ENCODE data around the gene HOMER1. TPM values are rescaled to one million over a fixed set of nuclear protein-coding genes. Genes with fewer than 3 reads are reported as not detected.

HOMER1 gene
- total RNA-seq, 1 donor from 2014 or later: 5.4 TPM

GRCh38 chr5:79490323-79490936, 23.5 kb downstream of the HOMER1 start:
- TF ChIP-seq, protein P1, sequence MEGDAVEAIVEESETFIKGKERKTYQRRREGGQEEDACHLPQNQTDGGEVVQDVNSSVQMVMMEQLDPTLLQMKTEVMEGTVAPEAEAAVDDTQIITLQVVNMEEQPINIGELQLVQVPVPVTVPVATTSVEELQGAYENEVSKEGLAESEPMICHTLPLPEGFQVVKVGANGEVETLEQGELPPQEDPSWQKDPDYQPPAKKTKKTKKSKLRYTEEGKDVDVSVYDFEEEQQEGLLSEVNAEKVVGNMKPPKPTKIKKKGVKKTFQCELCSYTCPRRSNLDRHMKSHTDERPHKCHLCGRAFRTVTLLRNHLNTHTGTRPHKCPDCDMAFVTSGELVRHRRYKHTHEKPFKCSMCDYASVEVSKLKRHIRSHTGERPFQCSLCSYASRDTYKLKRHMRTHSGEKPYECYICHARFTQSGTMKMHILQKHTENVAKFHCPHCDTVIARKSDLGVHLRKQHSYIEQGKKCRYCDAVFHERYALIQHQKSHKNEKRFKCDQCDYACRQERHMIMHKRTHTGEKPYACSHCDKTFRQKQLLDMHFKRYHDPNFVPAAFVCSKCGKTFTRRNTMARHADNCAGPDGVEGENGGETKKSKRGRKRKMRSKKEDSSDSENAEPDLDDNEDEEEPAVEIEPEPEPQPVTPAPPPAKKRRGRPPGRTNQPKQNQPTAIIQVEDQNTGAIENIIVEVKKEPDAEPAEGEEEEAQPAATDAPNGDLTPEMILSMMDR (IDR thresholded peaks at IDR 0.05): no peak
- TF ChIP-seq POLR2AphosphoS5 (IDR thresholded peaks at IDR 0.05; ENCODE audit: insufficient read depth in 1 of 2, low read depth in 1 of 2) (no peak), POLR2A (IDR thresholded peaks at IDR 0.05) (no peak)
- H3K36me3 ChIP-seq: no peaks in the 10 kb centered on the region
- no peaks in the 10 kb centered on the region for H3K4me1 ChIP-seq
- H3K27ac ChIP-seq: no peak overlapping the region
- DNase-seq (ENCODE audit: extremely low spot score in 2 of 2): no peak
- no peaks in the 10 kb centered on the region for H3K9me3 ChIP-seq
- no peak overlapping the region for H3K4me3 ChIP-seq
- intact Hi-C loops (cut with DNase I): no loop called here
- no peaks in the 10 kb centered on the region for H3K27me3 ChIP-seq

GRCh38 chr5:79489773-79490172, 24.2 kb downstream of the HOMER1 start:
- H3K36me3 ChIP-seq: no peaks in the 10 kb centered on the region
- no peaks in the 10 kb centered on the region for H3K9me3 ChIP-seq
- intact Hi-C loops (cut with DNase I): no loop called here
- H3K4me3 ChIP-seq: no peak overlapping the region
- TF ChIP-seq POLR2AphosphoS5 (IDR thresholded peaks at IDR 0.05; ENCODE audit: insufficient read depth in 1 of 2, low read depth in 1 of 2) (no peak), POLR2A (IDR thresholded peaks at IDR 0.05) (no peak)
- TF ChIP-seq, protein P1 (IDR thresholded peaks at IDR 0.05): no peak
- no peak overlapping the region for H3K27ac ChIP-seq
- H3K4me1 ChIP-seq: no peaks in the 10 kb centered on the region
- H3K27me3 ChIP-seq: no peaks in the 10 kb centered on the region
- no peak for DNase-seq (ENCODE audit: extremely low spot score in 2 of 2)

DNA sequence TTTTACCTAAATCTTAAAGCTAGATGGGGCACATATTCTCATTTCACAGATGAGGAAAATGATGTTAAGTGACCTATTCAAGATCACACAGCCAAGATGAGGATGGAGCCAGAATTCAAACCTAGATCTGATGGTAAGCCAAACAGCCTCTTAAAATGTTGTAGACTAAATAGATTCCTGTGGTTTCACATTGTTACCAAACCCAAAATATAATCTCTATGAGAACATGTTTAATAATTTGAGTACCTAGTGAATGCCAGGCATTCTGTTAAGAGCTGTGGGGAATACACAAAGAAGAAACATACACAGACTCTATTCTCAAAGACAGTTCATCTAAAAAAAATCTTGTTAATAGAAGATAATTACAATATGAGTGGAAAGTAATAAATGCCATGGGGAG, 25.2 kb downstream of the HOMER1 start:
- DNase-seq (ENCODE audit: extremely low spot score in 2 of 2): no peak
- Histone ChIP-seq H3K4me3 (no peak overlapping the region), H3K9me3 (no peaks in the 10 kb centered on the region), H3K27ac (no peak overlapping the region), H3K36me3 (no peaks in the 10 kb centered on the region), H3K4me1 (no peaks in the 10 kb centered on the region), H3K27me3 (no peaks in the 10 kb centered on the region)
- TF ChIP-seq, protein P1 (IDR thresholded peaks at IDR 0.05): no peak
- no peak for TF ChIP-seq POLR2A (IDR thresholded peaks at IDR 0.05)
- TF ChIP-seq POLR2AphosphoS5 (IDR thresholded peaks at IDR 0.05; ENCODE audit: insufficient read depth in 1 of 2, low read depth in 1 of 2): no peak
- intact Hi-C loops (cut with DNase I): no loop called here

DNA sequence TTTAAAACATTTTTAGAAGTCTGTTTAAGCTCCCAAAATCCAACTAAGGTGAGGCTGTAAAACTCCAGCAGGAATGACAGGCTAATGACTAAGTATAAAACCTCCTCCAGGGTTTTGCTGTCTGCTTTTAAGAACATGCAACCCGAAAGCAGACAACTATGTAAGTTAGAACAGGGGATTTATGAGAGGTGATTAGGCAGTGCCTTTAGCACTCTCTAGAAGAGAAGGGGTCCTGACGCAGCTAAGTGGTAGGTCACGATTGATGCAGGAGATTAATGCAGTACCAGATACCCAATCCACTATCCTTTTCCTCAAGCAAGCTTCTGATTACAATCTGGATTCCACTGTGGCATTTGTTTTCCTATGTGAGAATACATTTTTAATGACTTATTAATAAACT, 25.9 kb downstream of the HOMER1 start:
- DNase-seq (ENCODE audit: extremely low spot score in 2 of 2): no peak
- Histone ChIP-seq H3K27ac (no peak overlapping the region), H3K4me1 (no peaks in the 10 kb centered on the region), H3K4me3 (no peak overlapping the region), H3K36me3 (no peaks in the 10 kb centered on the region), H3K27me3 (no peaks in the 10 kb centered on the region), H3K9me3 (no peaks in the 10 kb centered on the region)
- intact Hi-C loops (cut with DNase I): no loop called here
- TF ChIP-seq, protein P1 (IDR thresholded peaks at IDR 0.05): no peak
- TF ChIP-seq POLR2AphosphoS5 (IDR thresholded peaks at IDR 0.05; ENCODE audit: insufficient read depth in 1 of 2, low read depth in 1 of 2) (no peak), POLR2A (IDR thresholded peaks at IDR 0.05) (no peak)

DNA sequence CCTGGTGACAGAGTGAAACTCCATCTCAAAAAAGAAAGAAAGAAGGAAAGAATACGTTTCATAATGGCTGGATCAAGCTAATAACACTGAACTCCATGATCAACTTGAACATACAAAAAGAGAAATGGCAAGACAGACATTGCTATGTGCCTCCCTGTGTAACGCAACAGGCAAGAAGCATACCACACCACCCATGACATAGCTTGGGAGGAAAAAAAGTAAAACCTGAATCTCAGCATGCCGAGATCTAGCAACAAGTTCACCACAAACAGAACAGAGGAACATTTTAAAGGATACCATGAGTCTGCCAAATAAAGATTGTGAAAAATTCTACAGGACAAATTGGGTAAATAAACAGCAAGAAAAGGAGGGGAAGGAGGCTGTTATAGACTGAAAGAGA, 26.7 kb downstream of the HOMER1 start:
- Histone ChIP-seq H3K27ac (no peak overlapping the region), H3K4me3 (no peak overlapping the region), H3K27me3 (no peaks in the 10 kb centered on the region), H3K9me3 (no peaks in the 10 kb centered on the region), H3K4me1 (no peaks in the 10 kb centered on the region), H3K36me3 (no peaks in the 10 kb centered on the region)
- no peak for TF ChIP-seq POLR2AphosphoS5 (IDR thresholded peaks at IDR 0.05; ENCODE audit: insufficient read depth in 1 of 2, low read depth in 1 of 2)
- TF ChIP-seq POLR2A (IDR thresholded peaks at IDR 0.05): no peak
- TF ChIP-seq, protein P1 (IDR thresholded peaks at IDR 0.05): no peak
- DNase-seq (ENCODE audit: extremely low spot score in 2 of 2): no peak
- intact Hi-C loops (cut with DNase I): no loop called here

All from vagina (tissue), 2 donors.